Nephron (organoid): ENCODE measurements around the gene ZBTB44.
A peak's percentile ranks its signal among the peaks of the same experiment; 100 is the strongest.
"Not testable (repeated sequence)": the region's sequence is repeated elsewhere in the genome, so short reads cannot be mapped to it uniquely, and the experiment has no call there.

Experiments
- H3K27ac Mint-ChIP-seq, 3 experiments: 2 replicates each; pipeline ENCODE4 v1.8.0; 2020; ENCODE audit warnings: mixed read lengths in 3 of 3, mild to moderate bottlenecking in 2 of 3, moderate library complexity in 1 of 3
- H3K27me3 Mint-ChIP-seq: 2 replicates; pipeline ENCODE4 v1.8.0; 2021; ENCODE audit warnings: low read depth, mild to moderate bottlenecking, moderate library complexity, mixed read lengths
- H3K36me3 Mint-ChIP-seq: 2 replicates; pipeline ENCODE4 v1.8.0; 2020; ENCODE audit warnings: low read depth, mixed read lengths
- H3K4me1 Mint-ChIP-seq: 2 replicates; pipeline ENCODE4 v1.8.0; 2020; ENCODE audit warnings: mixed read lengths
- H3K4me3 Mint-ChIP-seq, 3 experiments: 2 replicates each; pipeline ENCODE4 v1.8.0; 2020; ENCODE audit warnings: mild to moderate bottlenecking in 3 of 3, mixed read lengths in 3 of 3, moderate library complexity in 2 of 3
- H3K9me3 Mint-ChIP-seq: 2 replicates; pipeline ENCODE4 v1.8.0; 2020; ENCODE audit warnings: mixed read lengths
- CTCF ChIP-seq, 3 experiments: fragments of 200-600 bp; sonication (generic); IDR thresholded peaks; one replicate each; pipeline ENCODE4 v1.5.0; 2021; ENCODE audit warnings: antibody characterized with exemption in 3 of 3; ENCODE audit not compliant: unreplicated experiment in 3 of 3

Gene ZBTB44

DNA sequence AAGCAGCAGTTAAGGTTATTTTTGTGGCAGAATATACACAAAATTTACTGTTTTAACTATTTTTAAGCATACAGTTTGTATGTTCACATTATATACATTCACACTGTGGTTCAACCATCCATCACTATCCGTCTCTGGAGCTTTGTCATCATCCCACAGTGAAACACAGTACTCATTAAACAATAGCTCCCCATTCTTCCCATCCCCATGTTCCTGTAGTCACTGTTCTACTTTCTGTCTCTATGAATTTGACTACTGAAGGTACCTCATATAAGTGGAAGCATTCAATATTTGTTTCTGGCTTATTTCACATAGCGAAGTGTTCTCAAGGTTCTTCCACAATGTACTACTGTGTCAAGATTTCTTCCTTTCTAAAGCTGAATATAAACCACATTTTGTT, 32.6 kb downstream of the ZBTB44 start:
- H3K9me3 Mint-ChIP-seq, result peaks cover 36% of the 10 kb centered on the region
- no peaks in the 10 kb centered on the region for H3K4me1 Mint-ChIP-seq
- no peak overlapping the region for H3K4me3 Mint-ChIP-seq
- H3K27ac Mint-ChIP-seq, result no peak overlapping the region
- peaks cover 66% of the 10 kb centered on the region for H3K36me3 Mint-ChIP-seq
- TF ChIP-seq CTCF (IDR thresholded peaks at IDR 0.05; ENCODE audit: unreplicated experiment in 3 of 3), result no peak
- no peaks in the 10 kb centered on the region for H3K27me3 Mint-ChIP-seq

DNA sequence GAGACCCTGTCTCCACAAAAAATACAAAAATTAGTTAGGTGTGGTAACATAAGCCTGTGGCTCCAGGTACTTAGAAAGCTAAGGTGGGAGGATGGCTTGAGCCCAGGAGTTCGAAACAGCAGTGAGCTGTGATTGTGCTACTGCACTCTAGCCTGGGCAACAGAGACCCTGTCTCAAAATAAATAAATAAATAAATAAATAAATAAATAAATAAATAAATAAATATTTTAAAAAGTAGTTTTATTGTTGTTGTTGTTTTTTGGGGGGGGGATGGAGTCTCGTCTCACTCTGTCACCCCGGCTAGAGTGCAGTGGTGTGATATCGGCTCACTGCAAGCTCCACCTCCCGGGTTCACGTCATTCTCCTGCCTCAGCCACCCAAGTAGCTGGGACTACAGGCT, 33.4 kb downstream of the ZBTB44 start:
- peaks cover 36% of the 10 kb centered on the region for H3K9me3 Mint-ChIP-seq

GRCh38 chr11:130279989-130280388, 34.7 kb downstream of the ZBTB44 start:
- peaks cover 62% of the 10 kb centered on the region for H3K36me3 Mint-ChIP-seq
- no peaks in the 10 kb centered on the region for H3K4me1 Mint-ChIP-seq
- no peak for TF ChIP-seq CTCF (IDR thresholded peaks at IDR 0.05; ENCODE audit: unreplicated experiment in 3 of 3)
- H3K27ac Mint-ChIP-seq, result peak overlapping the region in 1 of 3 experiments; percentile 7
- H3K4me3 Mint-ChIP-seq, result no peak overlapping the region
- no peaks in the 10 kb centered on the region for H3K27me3 Mint-ChIP-seq
- H3K9me3 Mint-ChIP-seq, result peaks cover 36% of the 10 kb centered on the region

More for the DNA sequence above, 33.4 kb downstream of the ZBTB44 start:
- H3K27me3 Mint-ChIP-seq, H3K4me1 Mint-ChIP-seq, H3K4me3 Mint-ChIP-seq, H3K27ac Mint-ChIP-seq: not testable (repeated sequence)
- H3K36me3 Mint-ChIP-seq, result peaks cover 67% of the 10 kb centered on the region

DNA sequence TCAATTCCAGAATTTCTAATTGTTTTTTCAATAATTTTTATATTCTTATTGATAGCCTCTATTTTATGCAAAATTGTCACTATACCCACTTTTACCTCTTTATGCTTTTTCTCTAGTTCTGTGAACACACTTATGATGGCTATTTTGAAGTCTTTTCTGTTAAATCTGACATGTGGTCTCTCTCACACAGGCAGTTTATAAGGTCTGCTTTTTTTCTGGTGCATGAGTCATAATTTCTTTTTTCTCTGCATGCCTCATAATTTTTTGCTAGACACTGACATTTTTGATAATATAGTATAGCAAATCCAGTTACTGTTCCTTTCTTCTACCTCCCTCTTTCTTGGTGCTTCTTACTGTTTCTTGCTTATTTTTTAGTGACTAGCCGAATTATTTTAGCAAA, 36.0 kb downstream of the ZBTB44 start:
- H3K27ac Mint-ChIP-seq, result no peak overlapping the region
- no peaks in the 10 kb centered on the region for H3K4me1 Mint-ChIP-seq
- H3K27me3 Mint-ChIP-seq, result no peaks in the 10 kb centered on the region
- H3K36me3 Mint-ChIP-seq, result peaks cover 63% of the 10 kb centered on the region
- no peak for TF ChIP-seq CTCF (IDR thresholded peaks at IDR 0.05; ENCODE audit: unreplicated experiment in 3 of 3)
- H3K4me3 Mint-ChIP-seq, result no peak overlapping the region
- peaks cover 36% of the 10 kb centered on the region for H3K9me3 Mint-ChIP-seq

DNA sequence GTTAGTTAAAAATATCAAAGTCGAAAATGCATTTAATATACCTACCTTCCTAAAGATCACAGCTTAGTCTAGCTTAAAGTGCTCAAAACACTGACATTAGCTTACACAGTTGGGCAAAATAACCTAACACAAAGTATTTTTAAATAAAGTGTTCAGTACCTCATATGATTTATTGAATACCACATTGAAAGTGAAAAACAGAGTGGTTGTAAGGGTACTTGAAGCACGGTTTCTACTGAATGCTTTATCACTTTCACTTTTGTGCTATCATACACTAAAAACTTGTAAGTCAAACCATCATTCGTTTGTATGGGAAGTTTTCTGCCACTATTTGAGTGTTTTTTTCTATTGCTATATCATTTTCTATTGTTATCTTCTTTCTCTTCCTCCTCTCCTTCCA, 36.6 kb downstream of the ZBTB44 start:
- H3K4me1 Mint-ChIP-seq, result no peaks in the 10 kb centered on the region
- H3K36me3 Mint-ChIP-seq, result peaks cover 62% of the 10 kb centered on the region
- TF ChIP-seq CTCF (IDR thresholded peaks at IDR 0.05; ENCODE audit: unreplicated experiment in 3 of 3), result no peak
- H3K9me3 Mint-ChIP-seq, result peaks cover 36% of the 10 kb centered on the region
- no peaks in the 10 kb centered on the region for H3K27me3 Mint-ChIP-seq
- no peak overlapping the region for H3K27ac Mint-ChIP-seq
- no peak overlapping the region for H3K4me3 Mint-ChIP-seq

- no peaks in the 10 kb centered on the region for H3K4me1 Mint-ChIP-seq
- no peaks in the 10 kb centered on the region for H3K27me3 Mint-ChIP-seq
- no peak overlapping the region for H3K4me3 Mint-ChIP-seq
- peaks cover 1% of the 10 kb centered on the region for H3K9me3 Mint-ChIP-seq
- no peak overlapping the region for H3K27ac Mint-ChIP-seq
- TF ChIP-seq CTCF (IDR thresholded peaks at IDR 0.05; ENCODE audit: unreplicated experiment in 3 of 3), result no peak
- peaks cover 42% of the 10 kb centered on the region for H3K36me3 Mint-ChIP-seq
Measured at GRCh38 chr11:130272336-130272735, 42.4 kb downstream of the ZBTB44 start.
